HepG2 (cell line): ENCODE results near the gene NOTUM. TPM values are rescaled to one million over a fixed set of nuclear protein-coding genes. Genes with fewer than 3 reads are reported as not detected.

Experiments
- AGO1 ChIP-seq: fragments of 200-400 bp; formaldehyde crosslinking; IDR thresholded peaks from 2 replicates; pipeline ENCODE4 v1.6.1; 2017; ENCODE audit warnings: mild to moderate bottlenecking, low read depth, low read length, moderate library complexity; ENCODE audit not compliant: poor library complexity, severe bottlenecking
- BORCS8-MEF2B ChIP-seq: sonication (generic); formaldehyde crosslinking; IDR thresholded peaks from 2 replicates; pipeline ENCODE4 v1.8.0; 2022; ENCODE audit warnings: mild to moderate bottlenecking, missing genetic modification reagents
- DPF2 ChIP-seq: sonication (generic); formaldehyde crosslinking; IDR thresholded peaks from 2 replicates; pipeline ENCODE4 v1.4.0; 2020; ENCODE audit warnings: mild to moderate bottlenecking, low read depth, missing genetic modification reagents, borderline replicate concordance
- DR1 ChIP-seq: sonication (generic); formaldehyde crosslinking; IDR thresholded peaks from 2 replicates; pipeline ENCODE4 v1.8.0; 2021; ENCODE audit warnings: mild to moderate bottlenecking, missing genetic modification reagents, inconsistent platforms
- ESRRA ChIP-seq: sonication (generic); formaldehyde crosslinking; IDR thresholded peaks from 2 replicates; pipeline ENCODE4 v1.5.1; 2020; ENCODE audit warnings: mild to moderate bottlenecking, low read depth, missing genetic modification reagents
- FIP1L1 ChIP-seq: fragments of 200-400 bp; formaldehyde crosslinking; IDR thresholded peaks from 2 replicates; pipeline ENCODE4 v1.6.1; 2018; ENCODE audit warnings: low read depth, mild to moderate bottlenecking, low read length, moderate library complexity, borderline replicate concordance; ENCODE audit not compliant: insufficient read depth
- MED1 ChIP-seq: sonication (generic); formaldehyde crosslinking; IDR thresholded peaks from 2 replicates; pipeline ENCODE4 v1.4.0; 2020; ENCODE audit warnings: missing genetic modification reagents
- MLLT10 ChIP-seq: sonication (generic); formaldehyde crosslinking; IDR thresholded peaks from 2 replicates; pipeline ENCODE4 v1.4.0; 2020; ENCODE audit warnings: missing genetic modification reagents
- NCOA1 ChIP-seq: sonication (generic); formaldehyde crosslinking; IDR thresholded peaks from 2 replicates; pipeline ENCODE4 v1.9.0; 2021; ENCODE audit warnings: missing genetic modification reagents
- PRMT3 ChIP-seq: sonication (generic); formaldehyde crosslinking; IDR thresholded peaks from 2 replicates; pipeline ENCODE4 v1.8.1; 2022; ENCODE audit warnings: low read depth, mild to moderate bottlenecking, moderate library complexity, missing genetic modification reagents, borderline replicate concordance
- SNAPC2 ChIP-seq: sonication (generic); formaldehyde crosslinking; IDR thresholded peaks from 2 replicates; pipeline ENCODE4 v1.8.1; 2022; ENCODE audit warnings: mild to moderate bottlenecking, missing genetic modification reagents
- STAT5B ChIP-seq: sonication (generic); formaldehyde crosslinking; IDR thresholded peaks from 2 replicates; pipeline ENCODE4 v1.4.0; 2020; ENCODE audit warnings: missing genetic modification reagents
- ZIK1 ChIP-seq: sonication (generic); formaldehyde crosslinking; IDR thresholded peaks from 2 replicates; pipeline ENCODE4 v1.5.0; 2020; ENCODE audit warnings: mild to moderate bottlenecking, low read depth, missing genetic modification reagents, borderline replicate concordance
- ZNF225 ChIP-seq: sonication (generic); formaldehyde crosslinking; IDR thresholded peaks from 2 replicates; pipeline ENCODE4 v1.4.0; 2020; ENCODE audit warnings: mild to moderate bottlenecking, missing genetic modification reagents
- ZNF260 ChIP-seq: sonication (generic); formaldehyde crosslinking; IDR thresholded peaks from 2 replicates; pipeline ENCODE4 v1.4.0; 2020; ENCODE audit warnings: missing genetic modification reagents, low read depth, mild to moderate bottlenecking, borderline replicate concordance
- ZNF282 ChIP-seq: fragments of 450-650 bp; IDR thresholded peaks from 2 replicates; pipeline ENCODE4 v1.6.1; 2018; ENCODE audit not compliant: partially characterized antibody
- ZNF501 ChIP-seq: sonication (generic); formaldehyde crosslinking; IDR thresholded peaks from 2 replicates; pipeline ENCODE4 v1.5.1; 2020; ENCODE audit warnings: mild to moderate bottlenecking, moderate library complexity, missing genetic modification reagents
- ZNF607 ChIP-seq: sonication (generic); formaldehyde crosslinking; IDR thresholded peaks from 2 replicates; pipeline ENCODE4 v1.5.1; 2020; ENCODE audit warnings: missing genetic modification reagents, mild to moderate bottlenecking, borderline replicate concordance
- ZNF776 ChIP-seq: sonication (generic); formaldehyde crosslinking; IDR thresholded peaks from 2 replicates; pipeline ENCODE4 v1.4.0; 2020; ENCODE audit warnings: mild to moderate bottlenecking, missing genetic modification reagents
- polyA plus RNA-seq, 8 experiments: library from polyadenylated mRNA; depleted of rRNA in 3 of 8; stranded (reverse) in 7 of 8; unstranded in 1 of 8; fragments of >200 nt; fragmentation: Illumina TruSeq in 4 of 8; extraction: Trizol in 4 of 8; gene quantifications; 2 replicates each; pipeline versions ENCODE4 v1.2.1 to v1.2.3, GENCODE V29; 2011 to 2016; ENCODE audit warnings: low read depth in 4 of 8, missing spikeins in 1 of 8, mixed read lengths in 1 of 8; ENCODE audit not compliant: insufficient read depth in 1 of 8
- total RNA-seq, 5 experiments: library from RNA; depleted of rRNA; stranded (reverse); fragments of >200 nt; fragmentation: Illumina TruSeq; extraction: Trizol; gene quantifications; 2 replicates each; pipeline ENCODE4 v1.2.3, GENCODE V29; 2016; ENCODE audit warnings: low read depth in 1 of 5
- TF ChIP-seq, protein P1 (sequence below), 2 experiments: sonication (generic) in 1 of 2; formaldehyde crosslinking in 1 of 2; IDR thresholded peaks; 2 replicates each; pipeline versions ENCODE4 v1.5.1 to v1.6.1; 2011 to 2020; ENCODE audit warnings: borderline replicate concordance in 1 of 2, low read depth in 1 of 2, low read length in 1 of 2, mild to moderate bottlenecking in 1 of 2, missing genetic modification reagents in 1 of 2, moderate library complexity in 1 of 2
- TF ChIP-seq, protein P2 (sequence below): sonication (generic); formaldehyde crosslinking; IDR thresholded peaks from 2 replicates; pipeline ENCODE4 v1.4.0; 2020; ENCODE audit warnings: mild to moderate bottlenecking, low read depth, missing genetic modification reagents
- TF ChIP-seq, protein P3 (sequence below): sonication (generic); formaldehyde crosslinking; IDR thresholded peaks from 2 replicates; pipeline ENCODE4 v1.5.0; 2020; ENCODE audit warnings: missing genetic modification reagents
- TF ChIP-seq, protein P4 (sequence below): sonication (generic); formaldehyde crosslinking; IDR thresholded peaks from 2 replicates; pipeline ENCODE4 v1.5.0; 2020; ENCODE audit warnings: missing genetic modification reagents
- TF ChIP-seq, protein P5 (sequence below): sonication (generic); formaldehyde crosslinking; IDR thresholded peaks from 2 replicates; pipeline ENCODE4 v1.5.1; 2020; ENCODE audit warnings: mild to moderate bottlenecking, missing genetic modification reagents, borderline replicate concordance

The NOTUM gene
- total and polyA plus RNA-seq, 2 of the 13 experiments (the other 11 are each of a cell fraction or from before 2014, with no cell fraction given): 150 to 160 TPM

DNA sequence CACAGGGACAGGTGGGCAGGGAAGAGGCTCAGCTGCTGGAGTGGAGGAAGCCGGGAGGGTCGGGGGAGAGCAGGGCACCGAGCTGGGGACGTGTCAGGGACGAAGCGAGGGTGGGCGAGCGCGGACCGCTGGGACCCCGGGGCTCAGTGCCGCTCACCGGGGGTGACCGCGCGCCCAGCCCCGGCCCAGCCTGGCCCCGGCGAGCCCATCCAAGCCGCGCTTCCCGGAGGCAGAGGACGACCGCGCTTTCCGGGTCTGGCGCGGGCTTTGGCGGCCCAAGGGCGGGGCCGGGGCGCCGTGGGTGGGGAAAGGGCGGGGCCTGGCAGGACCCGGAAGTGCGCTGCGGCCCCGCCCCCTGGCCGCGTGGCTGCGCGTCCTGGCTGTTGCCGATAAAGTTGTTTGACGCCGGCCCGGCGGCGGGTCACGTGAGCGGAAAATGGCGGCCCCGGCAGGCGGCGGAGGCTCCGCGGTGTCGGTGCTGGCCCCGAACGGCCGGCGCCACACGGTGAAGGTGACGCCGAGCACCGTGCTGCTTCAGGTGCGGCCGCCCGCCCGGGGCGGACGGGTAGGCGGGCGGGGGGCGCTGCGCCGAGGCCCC lies 16.3 kb upstream of the NOTUM start, which contains the start of gene ASPSCR1 (continued):
- peak; percentile 45; the same call in 1 of the 2 replicates for TF ChIP-seq DR1 (CRISPR knock-in tag)
- TF ChIP-seq ZNF607 (CRISPR knock-in tag): peak; percentile 72
- TF ChIP-seq ZNF282: no peak
- no peak for TF ChIP-seq PRMT3 (CRISPR knock-in tag)
- TF ChIP-seq, protein P1, sequence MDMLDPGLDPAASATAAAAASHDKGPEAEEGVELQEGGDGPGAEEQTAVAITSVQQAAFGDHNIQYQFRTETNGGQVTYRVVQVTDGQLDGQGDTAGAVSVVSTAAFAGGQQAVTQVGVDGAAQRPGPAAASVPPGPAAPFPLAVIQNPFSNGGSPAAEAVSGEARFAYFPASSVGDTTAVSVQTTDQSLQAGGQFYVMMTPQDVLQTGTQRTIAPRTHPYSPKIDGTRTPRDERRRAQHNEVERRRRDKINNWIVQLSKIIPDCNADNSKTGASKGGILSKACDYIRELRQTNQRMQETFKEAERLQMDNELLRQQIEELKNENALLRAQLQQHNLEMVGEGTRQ (IDR thresholded peaks at IDR 0.05; ENCODE audit: low read depth, low read length): peak; percentile 90
- TF ChIP-seq, protein P1 (CRISPR knock-in tag; IDR thresholded peaks at IDR 0.05; ENCODE audit: borderline replicate concordance): peak; percentile 84
- no peak for TF ChIP-seq AGO1
- TF ChIP-seq, protein P2, sequence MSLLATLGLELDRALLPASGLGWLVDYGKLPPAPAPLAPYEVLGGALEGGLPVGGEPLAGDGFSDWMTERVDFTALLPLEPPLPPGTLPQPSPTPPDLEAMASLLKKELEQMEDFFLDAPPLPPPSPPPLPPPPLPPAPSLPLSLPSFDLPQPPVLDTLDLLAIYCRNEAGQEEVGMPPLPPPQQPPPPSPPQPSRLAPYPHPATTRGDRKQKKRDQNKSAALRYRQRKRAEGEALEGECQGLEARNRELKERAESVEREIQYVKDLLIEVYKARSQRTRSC: peak; percentile 89
- TF ChIP-seq ESRRA (CRISPR knock-in tag): peak; percentile 59; the same call in 1 of the 2 replicates
- TF ChIP-seq STAT5B: no peak
- TF ChIP-seq, protein P3, sequence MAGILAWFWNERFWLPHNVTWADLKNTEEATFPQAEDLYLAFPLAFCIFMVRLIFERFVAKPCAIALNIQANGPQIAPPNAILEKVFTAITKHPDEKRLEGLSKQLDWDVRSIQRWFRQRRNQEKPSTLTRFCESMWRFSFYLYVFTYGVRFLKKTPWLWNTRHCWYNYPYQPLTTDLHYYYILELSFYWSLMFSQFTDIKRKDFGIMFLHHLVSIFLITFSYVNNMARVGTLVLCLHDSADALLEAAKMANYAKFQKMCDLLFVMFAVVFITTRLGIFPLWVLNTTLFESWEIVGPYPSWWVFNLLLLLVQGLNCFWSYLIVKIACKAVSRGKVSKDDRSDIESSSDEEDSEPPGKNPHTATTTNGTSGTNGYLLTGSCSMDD (CRISPR knock-in tag): no peak; the same call in 1 of the 2 replicates
- TF ChIP-seq, protein P4, sequence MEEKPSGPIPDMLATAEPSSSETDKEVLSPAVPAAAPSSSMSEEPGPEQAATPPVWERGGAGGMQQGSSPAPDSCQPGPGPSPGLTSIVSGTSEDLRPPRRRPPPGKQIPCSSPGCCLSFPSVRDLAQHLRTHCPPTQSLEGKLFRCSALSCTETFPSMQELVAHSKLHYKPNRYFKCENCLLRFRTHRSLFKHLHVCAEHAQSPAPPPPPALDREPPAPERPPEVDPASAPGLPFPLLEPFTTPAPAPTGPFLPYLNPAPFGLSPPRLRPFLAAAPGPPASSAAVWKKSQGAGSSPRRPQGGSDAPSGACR (CRISPR knock-in tag): no peak
- no peak; the same call in 1 of the 2 replicates for TF ChIP-seq ZIK1 (CRISPR knock-in tag)
- TF ChIP-seq ZNF501 (CRISPR knock-in tag): no peak; the same call in 1 of the 2 replicates
- TF ChIP-seq DPF2: no peak
- TF ChIP-seq, protein P5, sequence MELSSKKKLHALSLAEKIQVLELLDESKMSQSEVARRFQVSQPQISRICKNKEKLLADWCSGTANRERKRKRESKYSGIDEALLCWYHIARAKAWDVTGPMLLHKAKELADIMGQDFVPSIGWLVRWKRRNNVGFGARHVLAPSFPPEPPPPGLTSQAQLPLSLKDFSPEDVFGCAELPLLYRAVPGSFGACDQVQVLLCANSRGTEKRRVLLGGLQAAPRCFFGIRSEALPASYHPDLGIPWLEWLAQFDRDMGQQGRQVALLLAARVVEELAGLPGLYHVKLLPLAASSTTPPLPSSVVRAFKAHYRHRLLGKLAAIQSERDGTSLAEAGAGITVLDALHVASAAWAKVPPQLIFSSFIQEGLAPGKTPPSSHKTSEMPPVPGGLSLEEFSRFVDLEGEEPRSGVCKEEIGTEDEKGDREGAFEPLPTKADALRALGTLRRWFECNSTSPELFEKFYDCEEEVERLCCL (CRISPR knock-in tag): no peak
- no peak for TF ChIP-seq FIP1L1
- TF ChIP-seq MLLT10 (CRISPR knock-in tag): no peak
- peak; percentile 90; the same call in 1 of the 2 replicates for TF ChIP-seq SNAPC2 (CRISPR knock-in tag)
- TF ChIP-seq ZNF260 (CRISPR knock-in tag): no peak
- TF ChIP-seq ZNF225: no peak
- peak; percentile 98 for TF ChIP-seq ZNF776 (CRISPR knock-in tag)
- TF ChIP-seq MED1 (CRISPR knock-in tag): peak; percentile 76
- TF ChIP-seq BORCS8-MEF2B (CRISPR knock-in tag): peak; percentile 91; the same call in 1 of the 2 replicates
- TF ChIP-seq NCOA1 (CRISPR knock-in tag): no peak
